Spleen (tissue), 7 donors: ENCODE data around the gene SLC25A41.

ENCODE experiments used
- POLR2AphosphoS5 ChIP-seq, 3 donors: sonication (generic); formaldehyde crosslinking; IDR thresholded peaks; one replicate each; pipeline ENCODE4 v1.5.1; 2017; ENCODE audit warnings: antibody characterized with exemption in 3 of 3
- TF ChIP-seq, protein P1 (sequence below), 11 experiments: fragments of 200-600 bp in 7 of 11; fragments of 450-650 bp in 4 of 11; sonication (generic) in 4 of 11; IDR thresholded peaks in 8 of 11; conservative IDR thresholded peaks in 3 of 11; 1 replicate in 7 of 11; 2 replicates in 4 of 11; pipeline versions ENCODE4 v1.4.0 to v1.8.0; 2016 to 2021; ENCODE audit warnings: antibody characterized with exemption in 11 of 11, inconsistent platforms in 4 of 11, mild to moderate bottlenecking in 1 of 11
- donor health status: DM: no; HTN: no; CAD: no; lungs with moderate emphysema.
- donor health status: DM: no; HTN: no; CAD: no.
- donor health status: DM: no; HTN: no; CAD: no.

DNA sequence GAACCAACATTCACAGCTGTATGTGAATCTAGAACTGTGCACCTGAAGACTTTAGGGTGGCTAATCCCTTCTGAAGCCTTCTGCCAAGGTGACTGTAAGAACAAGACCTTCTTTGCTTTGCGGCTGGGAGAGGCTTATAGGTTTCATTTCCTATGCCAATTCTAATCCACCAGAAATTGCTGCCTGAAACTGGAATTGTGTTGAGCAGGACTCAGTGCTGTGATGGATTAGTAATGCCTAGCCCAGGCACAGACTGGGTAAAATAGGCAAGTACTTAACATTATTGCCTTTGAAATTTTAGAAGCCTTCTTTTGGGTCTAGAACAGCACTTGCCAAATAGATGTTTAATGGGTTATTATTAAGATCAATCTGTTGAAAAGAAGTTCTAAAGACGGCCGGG lies 14.5 kb upstream of the SLC25A41 start:
- no peak for TF ChIP-seq POLR2AphosphoS5 (IDR thresholded peaks at IDR 0.05)
- TF ChIP-seq, protein P1, sequence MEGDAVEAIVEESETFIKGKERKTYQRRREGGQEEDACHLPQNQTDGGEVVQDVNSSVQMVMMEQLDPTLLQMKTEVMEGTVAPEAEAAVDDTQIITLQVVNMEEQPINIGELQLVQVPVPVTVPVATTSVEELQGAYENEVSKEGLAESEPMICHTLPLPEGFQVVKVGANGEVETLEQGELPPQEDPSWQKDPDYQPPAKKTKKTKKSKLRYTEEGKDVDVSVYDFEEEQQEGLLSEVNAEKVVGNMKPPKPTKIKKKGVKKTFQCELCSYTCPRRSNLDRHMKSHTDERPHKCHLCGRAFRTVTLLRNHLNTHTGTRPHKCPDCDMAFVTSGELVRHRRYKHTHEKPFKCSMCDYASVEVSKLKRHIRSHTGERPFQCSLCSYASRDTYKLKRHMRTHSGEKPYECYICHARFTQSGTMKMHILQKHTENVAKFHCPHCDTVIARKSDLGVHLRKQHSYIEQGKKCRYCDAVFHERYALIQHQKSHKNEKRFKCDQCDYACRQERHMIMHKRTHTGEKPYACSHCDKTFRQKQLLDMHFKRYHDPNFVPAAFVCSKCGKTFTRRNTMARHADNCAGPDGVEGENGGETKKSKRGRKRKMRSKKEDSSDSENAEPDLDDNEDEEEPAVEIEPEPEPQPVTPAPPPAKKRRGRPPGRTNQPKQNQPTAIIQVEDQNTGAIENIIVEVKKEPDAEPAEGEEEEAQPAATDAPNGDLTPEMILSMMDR (IDR thresholded peaks at IDR 0.05 in 8 of 11, conservative IDR thresholded peaks at IDR 0.05 in 3 of 11) = no peak
